IMR-90 (cell line): ENCODE results near the gene PRKD1. TPM values are rescaled to one million over a fixed set of nuclear protein-coding genes. Genes with fewer than 3 reads are reported as not detected.

ENCODE experiments used
- ATAC-seq: fragments of 200-7000 bp; cut with Tn5 transposase; 2 replicates; pipeline ENCODE4 v1.9.1; 2020; ENCODE audit warnings: low read depth, mild to moderate bottlenecking, moderate library complexity
- BruUV-seq: library from RNA; stranded (reverse); fragments of 400-500 nt; replicated peaks from 2 replicates; lab custom pipeline; 2021; lab: Mats Ljungman, UMichigan
- CTCF ChIA-PET: fragments of 300-600 bp; formaldehyde crosslinking; extraction: SDS; loops from one replicate; lab custom pipeline; 2021; ENCODE audit warnings: antibody characterized with exemption; lab: Yijun Ruan, JAX
- POLR2A ChIA-PET: fragments of 300-600 bp; sonication (Branson Sonifier 250); formaldehyde crosslinking; loops from one replicate; lab custom pipeline; 2022; ENCODE audit warnings: antibody characterized with exemption; ENCODE audit not compliant: unreplicated experiment; lab: Charles Lee
- DNase-seq: peaks from one replicate; pipeline ENCODE4 v3.0.0; 2013
- H2AFZ ChIP-seq: replicated peaks from 2 replicates; pipeline ENCODE3; 2013; ENCODE audit warnings: low read length, mild to moderate bottlenecking; ENCODE audit not compliant: poor library complexity
- H2AK5ac ChIP-seq: 2 replicates; pipeline ENCODE4 v1.6.1; 2013; ENCODE audit warnings: low read depth, low read length, inconsistent platforms
- H2AK9ac ChIP-seq: replicated peaks from 2 replicates; pipeline ENCODE3; 2013; ENCODE audit warnings: mild to moderate bottlenecking, low read depth, low read length, moderate library complexity; ENCODE audit not compliant: poor library complexity
- H2BK120ac ChIP-seq: 2 replicates; pipeline ENCODE4 v1.6.1; 2013; ENCODE audit warnings: low read depth, low read length, inconsistent platforms
- H2BK15ac ChIP-seq: 3 replicates; pipeline ENCODE4 v1.6.1; 2013; ENCODE audit warnings: low read depth, low read length, inconsistent platforms
- H2BK20ac ChIP-seq: 2 replicates; pipeline ENCODE4 v1.6.1; 2013; ENCODE audit warnings: low read depth, mild to moderate bottlenecking, inconsistent platforms, low read length, moderate library complexity
- H2BK5ac ChIP-seq: 2 replicates; pipeline ENCODE4 v1.6.1; 2013; ENCODE audit warnings: mild to moderate bottlenecking, low read depth, low read length, inconsistent platforms; ENCODE audit not compliant: poor library complexity, severe bottlenecking
- H3K14ac ChIP-seq: replicated peaks from 2 replicates; pipeline ENCODE4 v1.6.1; 2013; ENCODE audit warnings: low read depth, low read length, inconsistent platforms
- H3K18ac ChIP-seq: 2 replicates; pipeline ENCODE4 v1.6.1; 2013; ENCODE audit warnings: low read depth, low read length, control low read depth
- H3K23ac ChIP-seq: 2 replicates; pipeline ENCODE4 v1.6.1; 2013; ENCODE audit warnings: low read depth, low read length, inconsistent platforms
- H3K27ac ChIP-seq: 2 replicates; pipeline ENCODE4 v1.5.1; 2013; ENCODE audit warnings: mild to moderate bottlenecking, control low read depth, low read length; ENCODE audit not compliant: insufficient read depth
- H3K27me3 ChIP-seq: 2 replicates; pipeline ENCODE4 v1.6.1; 2013; ENCODE audit warnings: low read length; ENCODE audit not compliant: control insufficient read depth, insufficient read depth
- H3K36me3 ChIP-seq: 2 replicates; pipeline ENCODE4 v1.6.1; 2013; ENCODE audit warnings: low read length, mixed read lengths; ENCODE audit not compliant: control insufficient read depth, insufficient read depth
- H3K4ac ChIP-seq: 2 replicates; pipeline ENCODE4 v1.6.1; 2013; ENCODE audit warnings: low read depth, low read length, inconsistent platforms
- H3K4me1 ChIP-seq: 2 replicates; pipeline ENCODE4 v1.6.1; 2013; ENCODE audit warnings: low read length, mixed read lengths; ENCODE audit not compliant: control insufficient read depth, insufficient read depth
- H3K4me2 ChIP-seq: 2 replicates; pipeline ENCODE4 v1.6.1; 2013; ENCODE audit warnings: low read depth, mild to moderate bottlenecking, control low read depth, low read length, moderate library complexity
- H3K4me3 ChIP-seq: 2 replicates; pipeline ENCODE4 v1.5.1; 2013; ENCODE audit warnings: low read depth, mild to moderate bottlenecking, control low read depth, low read length, moderate library complexity; ENCODE audit not compliant: insufficient read depth
- H3K56ac ChIP-seq: 2 replicates; pipeline ENCODE4 v1.6.1; 2013; ENCODE audit warnings: low read length, inconsistent platforms; ENCODE audit not compliant: insufficient read depth; ENCODE audit errors: extremely low read depth
- H3K79me1 ChIP-seq, 2 experiments: 2 replicates each; pipeline ENCODE4 v1.6.1; 2013; ENCODE audit warnings: low read length in 2 of 2, inconsistent platforms in 1 of 2, low read depth in 1 of 2
- H3K9ac ChIP-seq: 2 replicates; pipeline ENCODE4 v1.6.1; 2013; ENCODE audit warnings: low read depth, low read length, control low read depth
- H3K9me1 ChIP-seq: 2 replicates; pipeline ENCODE4 v1.6.1; 2013; ENCODE audit warnings: low read length, inconsistent platforms; ENCODE audit not compliant: insufficient read depth
- H3K9me3 ChIP-seq: 2 replicates; pipeline ENCODE4 v1.6.1; 2013; ENCODE audit warnings: low read length; ENCODE audit not compliant: control insufficient read depth, insufficient read depth
- H4K20me1 ChIP-seq: 2 replicates; pipeline ENCODE4 v1.6.1; 2013; ENCODE audit warnings: low read length, inconsistent platforms; ENCODE audit not compliant: insufficient read depth
- H4K5ac ChIP-seq: 2 replicates; pipeline ENCODE4 v1.6.1; 2013; ENCODE audit warnings: mild to moderate bottlenecking, low read depth, low read length, control low read depth
- H4K8ac ChIP-seq, 2 experiments: 2 replicates each; pipeline ENCODE4 v1.6.1; 2013; ENCODE audit warnings: low read depth in 2 of 2, low read length in 2 of 2, control low read depth in 1 of 2, inconsistent platforms in 1 of 2
- H4K91ac ChIP-seq: 2 replicates; pipeline ENCODE4 v1.6.1; 2013; ENCODE audit warnings: low read depth, low read length, inconsistent platforms; ENCODE audit not compliant: insufficient read depth
- CEBPB ChIP-seq: IDR thresholded peaks from 2 replicates; pipeline ENCODE4 v1.6.1; 2012; ENCODE audit warnings: low read depth, low read length, improper control_type of control experiment
- CHD1 ChIP-seq: IDR thresholded peaks from 2 replicates; pipeline ENCODE4 v1.6.1; 2012; ENCODE audit warnings: low read depth, low read length, improper control_type of control experiment
- FOS ChIP-seq: fragments of 150-350 bp; IDR thresholded peaks from 2 replicates; pipeline ENCODE4 v1.6.1; 2016; ENCODE audit warnings: low read depth, low read length
- MAZ ChIP-seq: IDR thresholded peaks from 2 replicates; pipeline ENCODE4 v1.6.1; 2012; ENCODE audit warnings: low read depth, mild to moderate bottlenecking, low read length, improper control_type of control experiment, moderate library complexity, borderline replicate concordance
- MXI1 ChIP-seq: IDR thresholded peaks from 2 replicates; pipeline ENCODE4 v1.6.1; 2012; ENCODE audit warnings: low read depth, mild to moderate bottlenecking, low read length, moderate library complexity, borderline replicate concordance
- NFE2L2 ChIP-seq: fragments of 150-350 bp; IDR thresholded peaks from 2 replicates; pipeline ENCODE4 v1.6.1; 2016; ENCODE audit warnings: low read depth, mild to moderate bottlenecking, low read length
- RAD21 ChIP-seq: IDR thresholded peaks from 2 replicates; pipeline ENCODE4 v1.6.1; 2012; ENCODE audit warnings: low read length, improper control_type of control experiment
- RCOR1 ChIP-seq: IDR thresholded peaks from 2 replicates; pipeline ENCODE4 v1.6.1; 2012; ENCODE audit warnings: mild to moderate bottlenecking, low read length, improper control_type of control experiment; ENCODE audit not compliant: insufficient replicate concordance
- RFX5 ChIP-seq: IDR thresholded peaks from 2 replicates; pipeline ENCODE4 v1.8.0; 2012; ENCODE audit warnings: low read depth, mild to moderate bottlenecking, low read length, moderate library complexity
- SMC3 ChIP-seq: fragments of 150-350 bp; IDR thresholded peaks from 2 replicates; pipeline ENCODE4 v1.6.1; 2016; ENCODE audit warnings: low read depth, mild to moderate bottlenecking, antibody characterized with exemption, low read length, moderate library complexity
- USF2 ChIP-seq: fragments of 150-350 bp; IDR thresholded peaks from 2 replicates; pipeline ENCODE4 v1.6.1; 2017; ENCODE audit warnings: mild to moderate bottlenecking, antibody characterized with exemption, low read length, low read depth
- WGBS, 2 experiments: methylation state at CpG; one replicate each; pipeline versions ENCODE4 v1.1.5 to v1.1.7; 2013; ENCODE audit warnings: missing lambda C conversion rate in 2 of 2; ENCODE audit not compliant: insufficient read length in 1 of 2; ENCODE audit errors: extremely low coverage in 2 of 2; 5-methylcytosine and 5-hydroxymethylcytosine counted together
- dilution Hi-C: fragments of 300-500 bp; cut with HindIII; formaldehyde crosslinking; loops from one replicate; pipeline ENCODE4 v1.14.3; 2018; ENCODE audit warnings: low sequenced_read_pairs; ENCODE audit not compliant: unreplicated experiment
- in situ Hi-C: fragments of 300-500 bp; cut with MboI; formaldehyde crosslinking; loops from 3 replicates; pipeline ENCODE4 v1.14.3; 2019; ENCODE audit warnings: low sequenced_read_pairs, inconsistent platforms, mixed read lengths
- intact Hi-C: fragments of 100-400 bp; cut with micrococcal nuclease; formaldehyde crosslinking; loops from 2 replicates; pipeline ENCODE4 v1.10.0; 2022
- polyA plus RNA-seq, 3 experiments: library from polyadenylated mRNA; depleted of rRNA; stranded (reverse); fragments of >200 nt; gene quantifications; 2 replicates each; pipeline ENCODE4 v1.2.3, GENCODE V29; 2012; ENCODE audit warnings: low replicate concordance in 1 of 3
- total RNA-seq: library from RNA; depleted of rRNA; stranded (reverse); fragments of >200 nt; gene quantifications from 2 replicates; pipeline ENCODE4 v1.2.3, GENCODE V29; 2012
- TF ChIP-seq, protein P1 (sequence below): fragments of 150-350 bp; IDR thresholded peaks from 2 replicates; pipeline ENCODE4 v1.6.1; 2016; ENCODE audit warnings: low read depth, mild to moderate bottlenecking, low read length, moderate library complexity, borderline replicate concordance

PRKD1 gene
- total and polyA plus RNA-seq, 2 of the 4 experiments (the other 2 are of a cell fraction), result 12.9 to 14.2 TPM

DNA sequence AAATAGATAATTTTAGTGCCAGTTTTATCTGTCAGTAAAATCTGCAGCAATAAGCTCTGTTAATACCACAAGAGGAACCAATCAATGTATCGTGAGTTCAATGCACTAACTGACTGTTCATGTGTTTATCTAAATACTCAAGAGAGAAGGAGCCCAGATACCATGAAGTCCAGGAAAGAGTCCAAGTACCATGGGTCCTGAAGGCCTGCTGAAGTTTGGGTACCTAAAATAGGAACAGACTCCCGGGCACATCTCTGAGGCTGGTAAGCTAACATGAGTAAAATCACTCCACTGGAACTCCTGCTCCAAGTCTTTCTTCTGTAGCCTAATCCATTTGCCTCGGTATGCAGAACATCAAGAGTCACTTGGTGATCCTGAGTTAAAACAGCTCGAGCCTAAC, 71.1 kb downstream of the PRKD1 start:
- Histone ChIP-seq H3K27ac (no peak overlapping the region), H3K4me2 (no peak overlapping the region), H3K9me1 (no peaks in the 10 kb centered on the region), H3K9ac (no peak overlapping the region), H3K4me3 (no peak overlapping the region), H3K18ac (no peak overlapping the region), H4K8ac (no peak overlapping the region), H3K23ac (no peak overlapping the region), H3K27me3 (no peaks in the 10 kb centered on the region), H3K79me1 (peaks cover 12 to 19% of the 10 kb centered on the region in 2 experiments; a peak in 3 of 4 replicates), H4K91ac (no peak overlapping the region), H3K36me3 (no peaks in the 10 kb centered on the region), H3K9me3 (peaks cover 5% of the 10 kb centered on the region; the same call in 1 of the 2 replicates), H2BK5ac (no peak overlapping the region), H2AFZ (no peak overlapping the region), H2AK5ac (no peak overlapping the region), H3K4ac (no peak overlapping the region), H2AK9ac (no peak overlapping the region), H4K5ac (no peak overlapping the region), H2BK120ac (no peak overlapping the region), H3K56ac (no peak overlapping the region), H3K4me1 (no peaks in the 10 kb centered on the region; the same call in 1 of the 2 replicates), H4K20me1 (no peaks in the 10 kb centered on the region; the same call in 1 of the 2 replicates), H2BK15ac (no peak overlapping the region), H3K14ac (no peak overlapping the region), H2BK20ac (no peak overlapping the region)
- in situ Hi-C loops (no loop called here), intact Hi-C loops (no loop called here), dilution Hi-C loops (no loop called here)
- WGBS, 2 experiments, result no CpG with 5 or more reads among the region's 4 CpGs
- DNase-seq (no peak), ATAC-seq (no peak)
- POLR2A ChIA-PET, result interaction anchor here (1.6 kb wide), 1 partner anchor 12 kb away, joined by 3 read pairs; no protein-coding TSS in a partner anchor
- TF ChIP-seq CHD1 (no peak), USF2 (no peak), RCOR1 (no peak), FOS (no peak), RAD21 (no peak), MAZ (no peak), NFE2L2 (no peak), CEBPB (no peak), SMC3 (no peak), RFX5 (no peak), MXI1 (no peak)
- TF ChIP-seq, protein P1, sequence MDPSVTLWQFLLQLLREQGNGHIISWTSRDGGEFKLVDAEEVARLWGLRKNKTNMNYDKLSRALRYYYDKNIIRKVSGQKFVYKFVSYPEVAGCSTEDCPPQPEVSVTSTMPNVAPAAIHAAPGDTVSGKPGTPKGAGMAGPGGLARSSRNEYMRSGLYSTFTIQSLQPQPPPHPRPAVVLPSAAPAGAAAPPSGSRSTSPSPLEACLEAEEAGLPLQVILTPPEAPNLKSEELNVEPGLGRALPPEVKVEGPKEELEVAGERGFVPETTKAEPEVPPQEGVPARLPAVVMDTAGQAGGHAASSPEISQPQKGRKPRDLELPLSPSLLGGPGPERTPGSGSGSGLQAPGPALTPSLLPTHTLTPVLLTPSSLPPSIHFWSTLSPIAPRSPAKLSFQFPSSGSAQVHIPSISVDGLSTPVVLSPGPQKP, result no peak
- CTCF ChIA-PET, result interaction anchor here (0.9 kb wide), 1 partner anchor 133 kb away, joined by 3 read pairs; no protein-coding TSS in a partner anchor
- no TSS peak for BruUV-seq
